HepG2 (cell line): ENCODE data around the gene TTLL8. TPM values are rescaled to one million over a fixed set of nuclear protein-coding genes. Genes with fewer than 3 reads are reported as not detected.

ENCODE experiments used
- ATAC-seq: fragments of 200-7000 bp; cut with Tn5 transposase; 3 replicates; pipeline ENCODE4 v1.9.1; 2020; ENCODE audit warnings: mild to moderate bottlenecking, moderate library complexity
- BruUV-seq: library from RNA; stranded (reverse); fragments of 400-500 nt; replicated peaks from 2 replicates; lab custom pipeline; 2021; lab: Mats Ljungman, UMichigan
- CTCF ChIA-PET: fragments of 300-600 bp; formaldehyde crosslinking; extraction: SDS; loops from one replicate; lab custom pipeline; 2021; ENCODE audit warnings: low total read pairs, inconsistent platforms, low intra/inter-chr PET ratio; lab: Yijun Ruan, JAX
- POLR2A ChIA-PET: fragments of 350-600 bp; sonication (Branson Sonifier 250); formaldehyde crosslinking; loops from one replicate; lab custom pipeline; 2020; ENCODE audit warnings: antibody characterized with exemption, inconsistent platforms; lab: Yijun Ruan, JAX
- DNase-seq: peaks from one replicate; pipeline ENCODE4 v3.0.0-alpha.2; 2015; ENCODE audit warnings: low spot score
- FAIRE-seq: peaks from 3 replicates; lab custom pipeline; 2011; peaks lifted over from hg19 to GRCh38; lab: Jason Lieb, UNC
- H2AFZ ChIP-seq: one replicate; pipeline ENCODE4 v1.6.1; 2011; ENCODE audit warnings: low read length, inconsistent platforms
- H3K27ac ChIP-seq: fragments of 300-600 bp; 3 replicates; pipeline ENCODE4 v1.8.0; 2011; ENCODE audit warnings: mixed run types, mild to moderate bottlenecking, mixed read lengths, low read length, inconsistent platforms; ENCODE audit not compliant: insufficient read depth; ENCODE audit errors: extremely low read length
- H3K27me3 ChIP-seq, 2 experiments: fragments of 200-600 bp in 1 of 2; 2 replicates in 1 of 2; 3 replicates in 1 of 2; pipeline versions ENCODE4 v1.6.0 to v1.8.0; 2011; ENCODE audit warnings: low read length in 2 of 2, mild to moderate bottlenecking in 2 of 2, moderate library complexity in 2 of 2, inconsistent platforms in 1 of 2; ENCODE audit not compliant: insufficient read depth in 2 of 2, control insufficient read depth in 1 of 2
- H3K36me3 ChIP-seq, 2 experiments: fragments of 200-600 bp in 1 of 2; replicated peaks in 1 of 2; 2 replicates in 1 of 2; 3 replicates in 1 of 2; pipeline versions ENCODE4 v1.5.1 to v1.8.0; 2011; ENCODE audit warnings: low read length in 2 of 2, inconsistent platforms in 1 of 2; ENCODE audit not compliant: insufficient read depth in 2 of 2, control insufficient read depth in 1 of 2
- H3K4me1 ChIP-seq: 2 replicates; pipeline ENCODE4 v1.5.1; 2012; ENCODE audit warnings: low read length, inconsistent platforms; ENCODE audit not compliant: insufficient read depth
- H3K4me2 ChIP-seq: 2 replicates; pipeline ENCODE4 v1.6.0; 2011; ENCODE audit warnings: low read depth, low read length, inconsistent platforms
- H3K4me3 ChIP-seq, 3 experiments: fragments of 200-600 bp in 1 of 3; sonication (generic), shearing (Covaris generic) in 1 of 3; replicated peaks in 1 of 3; 2 replicates each; pipeline ENCODE4 v1.5.1; 2011 to 2016; ENCODE audit warnings: low read length in 3 of 3, inconsistent platforms in 2 of 3, low read depth in 2 of 3, mild to moderate bottlenecking in 2 of 3, control low read depth in 1 of 3, mixed read lengths in 1 of 3; ENCODE audit not compliant: insufficient read depth in 1 of 3
- H3K79me2 ChIP-seq: one replicate; pipeline ENCODE4 v1.6.1; 2011; ENCODE audit warnings: low read length, inconsistent platforms; ENCODE audit not compliant: insufficient read depth
- H3K9ac ChIP-seq: 2 replicates; pipeline ENCODE4 v1.6.0; 2011; ENCODE audit warnings: mild to moderate bottlenecking, low read depth, low read length, inconsistent platforms; ENCODE audit not compliant: insufficient read depth
- H3K9me3 ChIP-seq: 2 replicates; pipeline ENCODE4 v1.5.1; 2012; ENCODE audit warnings: mild to moderate bottlenecking, low read length
- H4K20me1 ChIP-seq: 2 replicates; pipeline ENCODE4 v1.6.0; 2011; ENCODE audit warnings: inconsistent platforms, mild to moderate bottlenecking, low read length, moderate library complexity; ENCODE audit not compliant: insufficient read depth
- CHCHD3 ChIP-seq: sonication (generic); formaldehyde crosslinking; IDR thresholded peaks from 2 replicates; pipeline ENCODE4 v1.8.0; 2022; ENCODE audit warnings: mild to moderate bottlenecking, missing genetic modification reagents, moderate library complexity
- HDAC6 ChIP-seq: fragments of 200-600 bp; sonication (generic); IDR thresholded peaks from 2 replicates; pipeline ENCODE4 v1.7.0; 2017; ENCODE audit warnings: mild to moderate bottlenecking, antibody characterized with exemption, low read length, low read depth
- HNRNPL ChIP-seq: fragments of 200-400 bp; formaldehyde crosslinking; IDR thresholded peaks from 2 replicates; pipeline ENCODE4 v1.6.1; 2017; ENCODE audit warnings: mild to moderate bottlenecking, low read depth, low read length
- HOXD1 ChIP-seq: sonication (generic); formaldehyde crosslinking; IDR thresholded peaks from 2 replicates; pipeline ENCODE4 v1.5.0; 2020; ENCODE audit warnings: missing genetic modification reagents
- NFATC3 ChIP-seq: sonication (generic); formaldehyde crosslinking; IDR thresholded peaks from 2 replicates; pipeline ENCODE4 v1.5.1; 2020; ENCODE audit warnings: mild to moderate bottlenecking, missing genetic modification reagents
- NFKB2 ChIP-seq: sonication (generic); formaldehyde crosslinking; IDR thresholded peaks from 2 replicates; pipeline ENCODE4 v1.4.0; 2020; ENCODE audit warnings: missing genetic modification reagents, borderline replicate concordance
- NR1H2 ChIP-seq: sonication (generic); formaldehyde crosslinking; IDR thresholded peaks from 2 replicates; pipeline ENCODE4 v1.8.1; 2022; ENCODE audit warnings: low read depth, missing genetic modification reagents, borderline replicate concordance
- ZHX1 ChIP-seq: sonication (generic); formaldehyde crosslinking; IDR thresholded peaks from 2 replicates; pipeline ENCODE4 v1.8.1; 2022; ENCODE audit warnings: low read depth, mild to moderate bottlenecking, missing genetic modification reagents
- ZMYM3 ChIP-seq: sonication (generic); formaldehyde crosslinking; IDR thresholded peaks from 2 replicates; pipeline ENCODE4 v1.5.1; 2020; ENCODE audit warnings: mild to moderate bottlenecking, missing genetic modification reagents
- WGBS: methylation state at CpG from one replicate; pipeline ENCODE4 v1.1.6; 2017; ENCODE audit warnings: low lambda C conversion rate; 5-methylcytosine and 5-hydroxymethylcytosine counted together
- in situ Hi-C: cut with HindIII; loops from 2 replicates; pipeline ENCODE4 v1.10.0; 2017; ENCODE audit warnings: low pct_unique_long_range_greater_than_20kb; ENCODE audit not compliant: extremely low pct_ligation_motif_present
- intact Hi-C: fragments of 100-400 bp; cut with micrococcal nuclease; formaldehyde crosslinking; loops from one replicate; pipeline ENCODE4 v1.10.0; 2022; ENCODE audit not compliant: unreplicated experiment
- polyA plus RNA-seq, 8 experiments: library from polyadenylated mRNA; depleted of rRNA in 3 of 8; stranded (reverse) in 7 of 8; unstranded in 1 of 8; fragments of >200 nt; fragmentation: Illumina TruSeq in 4 of 8; extraction: Trizol in 4 of 8; gene quantifications; 2 replicates each; pipeline versions ENCODE4 v1.2.1 to v1.2.3, GENCODE V29; 2011 to 2016; ENCODE audit warnings: low read depth in 4 of 8, missing spikeins in 1 of 8, mixed read lengths in 1 of 8; ENCODE audit not compliant: insufficient read depth in 1 of 8
- total RNA-seq, 5 experiments: library from RNA; depleted of rRNA; stranded (reverse); fragments of >200 nt; fragmentation: Illumina TruSeq; extraction: Trizol; gene quantifications; 2 replicates each; pipeline ENCODE4 v1.2.3, GENCODE V29; 2016; ENCODE audit warnings: low read depth in 1 of 5
- TF ChIP-seq, protein P1 (sequence below): fragments of 450-650 bp; IDR thresholded peaks from 2 replicates; pipeline ENCODE4 v1.6.1; 2016
- TF ChIP-seq, protein P2 (sequence below): sonication (generic); formaldehyde crosslinking; IDR thresholded peaks from 2 replicates; pipeline ENCODE4 v1.8.1; 2023; ENCODE audit warnings: mild to moderate bottlenecking, inconsistent platforms, moderate library complexity, missing genetic modification reagents, borderline replicate concordance
- TF ChIP-seq, protein P3 (sequence below): sonication (generic); formaldehyde crosslinking; IDR thresholded peaks from 2 replicates; pipeline ENCODE4 v1.8.0; 2022; ENCODE audit warnings: mild to moderate bottlenecking, missing genetic modification reagents, moderate library complexity
- TF ChIP-seq, protein P4 (sequence below): sonication (generic); formaldehyde crosslinking; conservative IDR thresholded peaks from 2 replicates; pipeline ENCODE4 v1.8.0; 2022; ENCODE audit warnings: mild to moderate bottlenecking, moderate library complexity, missing genetic modification reagents

TTLL8 gene
- total and polyA plus RNA-seq, 2 of the 13 experiments (the other 11 are each of a cell fraction or from before 2014, with no cell fraction given) = not detected

DNA sequence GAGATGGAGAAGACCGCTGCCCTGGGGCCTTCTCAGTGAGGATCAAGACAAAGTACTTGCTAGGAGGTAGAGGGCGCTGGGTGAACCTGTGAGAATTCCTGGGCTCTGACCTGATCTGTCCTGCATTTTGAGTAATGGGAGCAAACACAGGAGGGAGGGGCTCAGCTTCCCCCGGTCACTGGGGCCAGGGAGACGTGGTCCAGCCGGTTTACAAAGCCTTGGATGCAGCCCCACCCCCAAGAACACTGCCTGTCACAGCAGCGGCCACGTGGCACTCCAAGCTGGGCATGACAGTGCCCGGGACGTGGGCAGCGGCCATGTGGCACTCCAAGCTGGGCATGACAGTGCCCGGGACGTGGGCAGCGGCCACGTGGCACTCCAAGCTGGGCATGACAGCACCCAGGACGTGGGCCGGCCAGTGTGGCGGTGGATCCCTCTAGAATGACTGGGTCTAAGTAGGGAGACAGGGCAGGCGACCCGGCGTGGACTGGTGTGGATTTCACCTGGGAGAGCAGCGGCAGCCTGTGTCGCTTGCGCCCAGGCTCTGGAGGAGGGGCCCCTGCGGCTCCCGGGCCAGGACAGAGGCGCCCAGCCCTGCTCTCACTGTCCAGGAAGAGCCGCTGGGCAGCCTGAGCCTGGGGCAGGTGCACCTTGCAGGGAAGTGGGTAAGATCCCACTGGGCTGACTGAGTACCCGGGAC, 2.5 kb upstream of the TTLL8 start (continued):
- TF ChIP-seq, protein P1, sequence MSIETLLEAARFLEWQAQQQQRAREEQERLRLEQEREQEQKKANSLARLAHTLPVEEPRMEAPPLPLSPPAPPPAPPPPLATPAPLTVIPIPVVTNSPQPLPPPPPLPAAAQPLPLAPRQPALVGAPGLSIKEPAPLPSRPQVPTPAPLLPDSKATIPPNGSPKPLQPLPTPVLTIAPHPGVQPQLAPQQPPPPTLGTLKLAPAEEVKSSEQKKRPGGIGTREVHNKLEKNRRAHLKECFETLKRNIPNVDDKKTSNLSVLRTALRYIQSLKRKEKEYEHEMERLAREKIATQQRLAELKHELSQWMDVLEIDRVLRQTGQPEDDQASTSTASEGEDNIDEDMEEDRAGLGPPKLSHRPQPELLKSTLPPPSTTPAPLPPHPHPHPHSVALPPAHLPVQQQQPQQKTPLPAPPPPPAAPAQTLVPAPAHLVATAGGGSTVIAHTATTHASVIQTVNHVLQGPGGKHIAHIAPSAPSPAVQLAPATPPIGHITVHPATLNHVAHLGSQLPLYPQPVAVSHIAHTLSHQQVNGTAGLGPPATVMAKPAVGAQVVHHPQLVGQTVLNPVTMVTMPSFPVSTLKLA = peak; percentile 86
- TF ChIP-seq HNRNPL (peak; percentile 79; the same call in 1 of the 2 replicates), NFKB2 (no peak), HOXD1 (no peak), ZHX1 (no peak), ZMYM3 (no peak)

GRCh38 chr22:50059881-50060262, 1.8 kb upstream of the TTLL8 start:
- DNase-seq (no peak), FAIRE-seq (no peak), ATAC-seq (no peak)
- CTCF ChIA-PET = no interaction called here
- Histone ChIP-seq H3K27me3 (peaks cover 4 to 35% of the 10 kb centered on the region in 2 experiments), H3K4me1 (peaks cover 5% of the 10 kb centered on the region; the same call in 1 of the 2 replicates), H2AFZ (no peak overlapping the region), H3K9me3 (no peaks in the 10 kb centered on the region), H4K20me1 (no peaks in the 10 kb centered on the region), H3K27ac (no peak overlapping the region), H3K36me3 (no peaks in the 10 kb centered on the region), H3K9ac (no peak overlapping the region), H3K79me2 (no peaks in the 10 kb centered on the region), H3K4me3 (no peak overlapping the region), H3K4me2 (no peak overlapping the region)
- no TSS peak for BruUV-seq
- intact Hi-C loops = no loop called here
- POLR2A ChIA-PET = no interaction called here
- 53% methylated on average over 7 of the region's 7 CpGs for WGBS
- in situ Hi-C loops = no loop called here
- TF ChIP-seq, protein P2, sequence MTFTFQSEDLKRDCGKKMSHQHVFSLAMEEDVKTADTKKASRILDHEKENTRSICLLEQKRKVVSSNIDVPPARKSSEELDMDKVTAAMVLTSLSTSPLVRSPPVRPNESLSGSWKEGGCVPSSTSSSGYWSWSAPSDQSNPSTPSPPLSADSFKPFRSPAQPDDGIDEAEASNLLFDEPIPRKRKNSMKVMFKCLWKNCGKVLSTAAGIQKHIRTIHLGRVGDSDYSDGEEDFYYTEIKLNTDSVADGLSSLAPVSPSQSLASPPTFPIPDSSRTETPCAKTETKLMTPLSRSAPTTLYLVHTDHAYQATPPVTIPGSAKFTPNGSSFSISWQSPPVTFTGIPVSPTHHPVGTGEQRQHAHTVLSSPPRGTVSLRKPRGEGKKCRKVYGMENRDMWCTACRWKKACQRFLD = no peak
- TF ChIP-seq, protein P3, sequence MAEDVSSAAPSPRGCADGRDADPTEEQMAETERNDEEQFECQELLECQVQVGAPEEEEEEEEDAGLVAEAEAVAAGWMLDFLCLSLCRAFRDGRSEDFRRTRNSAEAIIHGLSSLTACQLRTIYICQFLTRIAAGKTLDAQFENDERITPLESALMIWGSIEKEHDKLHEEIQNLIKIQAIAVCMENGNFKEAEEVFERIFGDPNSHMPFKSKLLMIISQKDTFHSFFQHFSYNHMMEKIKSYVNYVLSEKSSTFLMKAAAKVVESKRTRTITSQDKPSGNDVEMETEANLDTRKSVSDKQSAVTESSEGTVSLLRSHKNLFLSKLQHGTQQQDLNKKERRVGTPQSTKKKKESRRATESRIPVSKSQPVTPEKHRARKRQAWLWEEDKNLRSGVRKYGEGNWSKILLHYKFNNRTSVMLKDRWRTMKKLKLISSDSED (CRISPR knock-in tag) = no peak
- TF ChIP-seq NR1H2 (CRISPR knock-in tag) = no peak
- no peak for TF ChIP-seq CHCHD3 (CRISPR knock-in tag)
- TF ChIP-seq HDAC6 = no peak
- TF ChIP-seq, protein P4, sequence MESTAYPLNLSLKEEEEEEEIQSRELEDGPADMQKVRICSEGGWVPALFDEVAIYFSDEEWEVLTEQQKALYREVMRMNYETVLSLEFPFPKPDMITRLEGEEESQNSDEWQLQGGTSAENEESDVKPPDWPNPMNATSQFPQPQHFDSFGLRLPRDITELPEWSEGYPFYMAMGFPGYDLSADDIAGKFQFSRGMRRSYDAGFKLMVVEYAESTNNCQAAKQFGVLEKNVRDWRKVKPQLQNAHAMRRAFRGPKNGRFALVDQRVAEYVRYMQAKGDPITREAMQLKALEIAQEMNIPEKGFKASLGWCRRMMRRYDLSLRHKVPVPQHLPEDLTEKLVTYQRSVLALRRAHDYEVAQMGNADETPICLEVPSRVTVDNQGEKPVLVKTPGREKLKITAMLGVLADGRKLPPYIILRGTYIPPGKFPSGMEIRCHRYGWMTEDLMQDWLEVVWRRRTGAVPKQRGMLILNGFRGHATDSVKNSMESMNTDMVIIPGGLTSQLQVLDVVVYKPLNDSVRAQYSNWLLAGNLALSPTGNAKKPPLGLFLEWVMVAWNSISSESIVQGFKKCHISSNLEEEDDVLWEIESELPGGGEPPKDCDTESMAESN (CRISPR knock-in tag) = no peak
- TF ChIP-seq NFATC3 (CRISPR knock-in tag) = no peak
